GM19023 (cell line): ENCODE measurements around the gene RER1.

Experiments used
- ATAC-seq: cut with Tn5 transposase; IDR thresholded peaks from one replicate; pipeline ENCODE4 v1.9.1; 2021; ENCODE audit warnings: mild to moderate bottlenecking, moderate library complexity; ENCODE audit not compliant: unreplicated experiment

The RER1 gene, protein sequence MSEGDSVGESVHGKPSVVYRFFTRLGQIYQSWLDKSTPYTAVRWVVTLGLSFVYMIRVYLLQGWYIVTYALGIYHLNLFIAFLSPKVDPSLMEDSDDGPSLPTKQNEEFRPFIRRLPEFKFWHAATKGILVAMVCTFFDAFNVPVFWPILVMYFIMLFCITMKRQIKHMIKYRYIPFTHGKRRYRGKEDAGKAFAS

DNA sequence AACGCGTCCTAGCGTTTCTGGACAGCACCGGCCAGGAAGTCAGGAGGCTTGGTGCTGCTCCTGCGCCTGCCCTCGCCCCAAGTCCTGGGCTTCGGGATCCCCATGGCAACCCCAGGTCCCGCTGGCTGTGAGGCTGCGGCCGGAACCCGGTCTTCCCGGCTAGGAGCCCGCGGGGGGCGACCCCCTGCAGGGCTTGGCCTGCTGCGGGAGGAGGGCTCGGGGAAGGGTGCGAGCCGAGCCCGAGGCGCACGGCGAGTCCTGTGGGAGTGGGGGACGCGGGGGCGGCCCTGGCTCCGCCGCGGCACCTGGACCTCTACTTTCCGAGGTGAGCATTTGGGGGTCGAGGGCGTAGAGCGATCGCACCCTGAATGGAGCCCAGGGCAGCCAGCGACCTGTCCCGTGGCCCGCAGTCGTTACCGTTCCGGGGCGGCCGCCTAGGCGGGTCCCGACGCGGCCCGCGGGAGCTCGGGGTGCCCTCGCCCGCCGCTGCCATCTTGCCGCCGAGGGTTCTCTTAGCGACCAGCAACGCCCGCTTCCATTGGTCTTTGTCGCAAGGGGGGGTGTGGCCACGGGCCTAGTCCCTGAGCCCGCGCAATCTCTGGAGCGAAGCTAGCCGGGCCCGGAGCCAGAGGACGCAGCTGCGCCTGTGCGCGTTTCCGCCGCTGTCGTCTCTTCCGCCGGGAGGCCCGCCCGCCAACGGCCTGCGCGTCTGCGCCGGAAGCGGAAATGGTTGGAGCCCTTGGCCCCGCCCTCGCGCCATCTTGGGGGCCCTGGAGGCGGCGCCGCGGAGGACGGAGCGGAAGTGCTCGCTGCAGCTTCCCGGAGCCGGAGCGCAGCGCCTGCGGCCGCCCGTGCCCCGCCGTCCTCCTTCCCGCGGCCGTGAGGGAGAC lies at the start of gene RER1, which contains the start of gene MORN1:
Gene RER1 (plus strand): TSS at position 801 of the 890 bp plus-strand sequence. CDS start 3,950 bp downstream, outside the sequence.
Gene MORN1 (minus strand): TSS at position 514 of the 890 bp plus-strand sequence. CDS start 21 bp downstream, at position 493.
- ATAC-seq, result peak; percentile 92

DNA sequence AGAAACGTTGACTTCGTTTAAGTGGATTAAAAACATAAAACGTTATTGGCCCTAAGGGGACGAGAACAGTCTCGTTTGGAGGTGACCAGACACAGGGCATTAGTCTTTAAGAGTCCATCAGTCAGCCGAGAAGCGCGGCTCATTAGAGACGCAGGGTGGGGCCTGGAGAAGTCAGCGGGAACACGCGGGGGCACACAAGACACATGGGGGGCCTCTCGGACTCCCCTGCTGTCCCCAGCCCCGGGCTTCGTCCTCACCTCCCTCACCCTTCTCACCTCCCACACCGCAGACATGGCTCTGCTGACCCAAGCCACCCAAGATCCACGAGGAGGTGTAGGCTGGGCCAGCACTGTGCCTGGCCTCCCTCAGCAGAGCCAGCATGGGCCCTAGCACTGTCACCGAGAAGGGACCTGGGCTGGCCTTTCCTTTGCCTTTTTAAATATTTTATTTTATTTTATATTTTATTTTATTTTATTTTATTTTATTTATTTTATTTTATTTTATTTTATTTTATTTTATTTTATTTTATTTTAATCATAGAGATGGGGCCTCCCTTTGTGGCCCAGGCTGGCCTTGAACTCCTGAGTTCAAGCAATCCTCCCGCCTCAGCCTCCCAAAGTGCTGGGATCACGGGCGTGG lies 49.1 kb upstream of the RER1 start:
- ATAC-seq, result no peak

DNA sequence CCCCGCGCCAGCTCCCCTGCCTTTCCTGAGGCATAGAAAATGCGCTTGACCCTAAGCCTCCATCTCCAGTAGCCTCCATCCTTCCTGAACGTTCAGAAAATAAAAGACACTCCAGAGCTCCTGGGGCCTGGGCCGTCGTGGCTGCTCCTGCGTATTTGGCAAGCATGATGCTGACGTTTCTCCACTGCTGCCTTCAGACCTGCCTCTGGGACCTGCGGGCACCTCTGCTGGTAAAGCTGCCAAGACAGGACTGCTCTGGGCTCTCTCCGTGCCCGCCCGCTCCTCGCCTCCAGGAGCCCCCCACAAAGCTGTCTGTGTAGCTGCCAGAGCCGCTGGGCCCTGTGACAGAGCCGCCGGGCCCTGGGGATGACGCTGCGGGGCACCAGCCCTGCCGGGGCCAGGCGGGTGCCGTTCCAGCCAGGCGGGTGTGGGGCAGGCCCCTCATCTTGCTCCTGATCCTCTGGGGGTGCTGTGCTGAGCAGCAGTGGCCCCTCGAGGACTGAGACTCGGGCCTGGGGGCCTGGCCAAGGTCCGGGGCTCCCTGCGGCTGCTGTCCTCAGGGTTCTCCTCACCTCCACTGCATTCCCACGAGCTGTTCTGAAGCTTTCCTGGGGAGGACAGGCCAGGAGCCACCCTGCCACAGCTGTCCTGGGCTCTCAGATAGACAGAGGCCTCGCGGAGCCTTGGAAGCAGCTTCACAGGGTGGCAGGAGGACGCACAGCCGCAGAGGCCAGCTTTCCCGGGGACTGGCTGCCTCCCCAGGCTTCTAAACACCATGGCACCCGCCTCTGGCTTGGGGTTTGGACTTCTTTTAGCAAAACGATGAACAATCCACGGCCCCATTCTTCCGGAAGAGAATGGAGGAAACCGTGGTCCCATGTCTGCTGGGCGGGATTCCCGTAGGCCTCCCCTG lies 48.4 kb upstream of the RER1 start:
- no peak for ATAC-seq

DNA sequence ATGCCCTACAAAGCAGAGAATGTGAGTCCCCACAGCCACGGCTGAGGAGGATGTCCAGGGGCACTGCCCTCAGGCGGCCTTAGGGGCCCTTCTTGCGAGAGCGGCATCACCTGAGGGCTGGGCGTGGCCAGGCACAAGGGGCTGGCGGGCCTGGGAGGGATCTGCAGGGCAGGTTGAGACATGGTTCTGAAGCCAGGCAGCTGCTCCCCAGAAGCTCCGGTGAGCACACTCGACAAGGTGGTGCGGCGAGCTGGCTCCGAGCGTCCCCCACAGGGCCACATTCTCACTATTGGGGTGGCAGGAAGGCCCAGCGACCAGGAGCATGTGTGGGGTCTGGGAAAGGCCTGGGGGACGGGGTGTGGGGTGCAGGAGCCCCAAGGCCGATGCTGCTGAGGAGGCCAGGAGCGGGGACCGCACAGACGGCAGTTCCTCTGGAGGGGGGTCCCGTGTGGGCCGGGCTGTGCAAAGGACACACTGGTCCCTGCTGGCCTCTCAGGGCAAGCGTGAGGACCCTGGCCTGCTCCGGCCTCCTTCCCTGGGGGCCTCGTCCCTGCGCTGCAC lies 47.4 kb upstream of the RER1 start:
- no peak for ATAC-seq

DNA sequence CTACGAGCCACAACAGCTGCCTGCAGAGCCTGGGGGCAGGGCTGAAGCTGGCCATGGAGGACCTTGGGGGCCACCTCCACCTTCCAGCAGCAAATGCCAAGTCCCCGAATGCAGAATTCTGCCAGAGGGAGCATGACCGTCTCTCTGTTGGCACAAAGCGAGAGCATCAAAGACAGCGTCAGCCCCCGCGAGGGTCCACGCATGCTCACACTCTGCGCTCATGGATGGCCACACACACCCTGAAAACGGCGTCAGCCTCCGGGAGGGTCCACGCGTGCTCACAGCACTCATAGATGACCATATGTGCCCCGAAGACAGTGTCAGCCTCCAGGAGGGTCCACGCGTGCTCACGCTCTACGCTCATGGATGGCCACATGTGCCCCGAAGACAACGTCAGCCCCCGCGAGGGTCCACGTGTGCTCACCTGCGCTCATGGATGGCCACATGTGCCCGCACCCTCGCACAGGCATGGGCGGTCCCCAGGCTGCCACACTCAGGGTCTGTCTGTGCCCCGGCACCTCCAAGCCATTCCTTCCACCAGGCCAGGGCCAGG lies 46.8 kb upstream of the RER1 start:
- ATAC-seq, result no peak

DNA sequence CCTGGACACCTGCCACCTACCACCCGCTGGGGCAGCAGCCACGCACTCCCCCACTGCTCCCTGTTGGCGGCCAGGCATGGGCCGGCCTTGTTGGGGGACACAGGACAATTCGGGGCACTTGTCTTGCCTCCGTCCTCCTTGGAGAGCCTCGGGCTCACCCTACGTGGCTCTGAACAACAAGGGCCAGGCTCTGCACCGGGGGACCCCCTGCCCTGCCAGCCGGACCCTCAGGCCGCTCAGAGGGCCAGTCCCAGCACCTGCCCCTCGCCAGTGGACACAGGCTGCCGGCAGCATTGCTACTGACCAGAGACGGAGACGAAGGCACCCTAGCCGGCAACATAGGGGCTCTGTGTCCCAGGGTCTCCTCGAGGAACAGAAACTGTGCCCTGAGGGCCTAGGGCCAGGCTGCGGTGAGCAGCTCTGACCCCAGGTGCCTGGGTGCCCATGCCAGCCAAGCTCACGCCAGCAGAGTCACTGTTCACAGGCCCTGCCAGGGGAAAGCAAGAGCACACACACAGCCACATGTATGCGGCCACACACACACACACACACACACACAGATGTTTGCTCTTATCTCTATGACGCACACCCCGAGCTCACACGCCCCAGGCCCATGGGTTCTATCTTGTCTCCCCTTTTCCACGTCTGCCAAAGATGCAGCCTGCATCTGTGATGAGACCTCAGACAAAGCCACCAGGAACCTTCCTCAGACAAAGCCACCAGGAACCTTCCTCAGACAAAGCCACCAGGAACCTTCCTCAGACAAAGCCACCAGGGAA lies 46.2 kb upstream of the RER1 start:
- no peak for ATAC-seq

DNA sequence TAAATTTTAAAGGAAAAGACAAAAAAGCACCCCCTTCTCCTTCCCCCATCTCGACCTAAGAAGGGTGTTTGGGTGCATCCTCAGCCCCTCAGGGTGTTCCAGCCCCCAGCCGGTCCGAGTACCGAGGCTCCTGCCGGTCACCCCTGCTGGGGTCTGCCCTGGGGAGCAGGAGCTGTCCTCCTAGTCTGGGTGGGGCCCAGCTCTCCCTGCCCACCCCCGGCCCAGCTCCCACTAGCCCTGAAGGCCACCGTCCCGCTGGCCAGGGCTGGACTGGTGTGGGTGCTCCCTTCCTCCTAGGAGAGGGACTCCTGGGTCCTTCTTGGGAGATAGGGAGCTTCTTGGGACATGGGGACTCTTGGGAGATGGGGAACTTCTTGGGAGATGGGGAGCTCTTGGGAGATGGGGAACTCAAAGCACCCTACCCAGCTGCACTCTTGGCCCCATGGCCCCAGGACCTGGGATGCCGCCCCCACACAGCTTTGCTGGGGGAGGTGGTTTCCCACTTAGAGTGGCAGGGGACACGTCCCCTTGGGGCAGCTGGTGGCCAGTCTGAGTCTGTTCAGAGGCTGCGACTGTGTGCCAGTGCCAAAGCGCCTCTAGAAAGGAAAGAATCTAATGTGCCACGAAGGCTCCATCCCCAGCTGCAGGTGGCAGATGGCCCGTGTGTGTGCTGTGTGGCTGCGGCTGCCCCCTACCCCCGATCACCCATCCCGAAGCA lies 44.8 kb upstream of the RER1 start:
- no peak for ATAC-seq

DNA sequence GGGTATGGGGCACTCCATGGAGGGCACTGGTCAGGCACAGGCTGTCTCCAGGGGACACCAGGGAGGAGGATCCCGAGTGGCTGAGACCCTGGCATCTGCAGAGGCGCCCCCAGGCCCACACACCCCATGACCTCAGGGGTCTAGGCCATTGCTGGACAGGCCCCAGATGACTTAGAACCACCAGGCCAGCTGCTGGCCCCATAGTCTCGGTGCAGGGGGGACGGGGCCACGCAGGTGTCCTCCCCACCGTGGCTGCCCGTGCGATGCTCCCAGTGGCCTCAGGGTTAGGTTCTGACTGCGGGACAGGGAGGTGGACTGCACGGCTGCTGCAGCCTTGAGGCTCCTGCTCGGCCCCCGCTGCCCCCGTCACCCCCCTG lies 44.2 kb upstream of the RER1 start:
- ATAC-seq, result no peak

DNA sequence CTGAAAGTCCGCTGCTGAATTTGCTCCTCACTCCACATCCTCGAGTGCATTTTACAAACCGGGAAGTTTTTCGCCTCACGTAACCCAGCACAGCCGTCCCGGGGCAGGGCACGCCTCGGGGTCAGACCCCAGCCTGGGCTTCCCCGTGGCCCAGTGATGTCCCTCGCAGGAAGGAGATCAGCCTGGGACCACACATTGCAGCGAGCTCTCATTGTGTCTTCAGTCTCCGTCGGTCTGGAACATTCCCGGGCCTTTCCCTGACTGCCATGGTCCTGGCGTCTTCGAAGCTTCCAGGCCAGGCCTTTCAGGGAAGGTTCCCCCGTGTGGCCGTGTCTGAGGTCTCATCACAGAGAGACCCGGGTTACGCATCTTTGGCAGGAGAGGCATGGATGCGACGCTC lies 43.7 kb upstream of the RER1 start:
- no peak for ATAC-seq

DNA sequence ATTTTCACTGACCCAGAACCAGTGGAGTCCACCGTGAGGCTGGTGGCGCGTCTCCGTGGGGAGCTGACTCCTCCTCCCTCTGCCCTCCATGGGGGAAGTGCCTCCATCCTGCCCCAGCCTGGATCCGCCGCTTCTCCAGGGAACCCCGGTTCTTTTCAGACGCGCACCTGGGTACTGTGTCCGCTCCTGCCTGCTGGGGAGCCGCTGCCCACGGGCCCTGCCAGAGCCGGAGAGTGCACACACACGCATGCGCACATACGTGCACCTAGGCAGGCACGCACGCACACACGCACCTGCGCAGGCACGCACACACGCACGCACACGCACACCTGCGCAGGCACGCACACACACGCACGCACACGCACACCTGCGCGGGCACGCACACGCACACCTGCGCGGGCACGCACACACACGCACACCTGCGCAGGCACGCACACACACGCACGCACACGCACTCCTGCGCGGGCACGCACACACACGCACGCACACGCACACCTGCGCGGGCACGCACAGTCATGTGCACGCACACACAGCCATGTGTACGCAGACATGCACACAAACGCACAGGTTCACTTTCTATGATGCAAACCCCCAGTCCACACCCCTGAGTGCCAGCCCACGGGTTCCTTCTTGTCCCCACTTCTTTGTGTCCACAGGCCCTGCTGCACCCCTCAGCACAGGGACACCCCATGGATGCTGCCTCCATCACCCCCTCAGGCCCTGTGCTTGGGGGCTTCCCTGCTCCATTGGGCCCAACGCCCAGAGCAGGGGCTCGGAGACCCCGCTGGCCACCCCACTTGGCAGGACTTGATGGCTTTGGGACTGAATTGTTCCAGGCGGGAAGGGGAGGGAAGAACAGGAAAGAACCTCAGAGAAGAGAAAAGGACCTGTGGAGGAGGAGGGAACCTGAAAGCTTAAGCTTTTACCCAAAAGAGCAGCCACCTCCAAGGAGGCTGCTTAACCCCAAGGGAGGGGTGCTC lies 43.0 kb upstream of the RER1 start:
- ATAC-seq, result no peak

DNA sequence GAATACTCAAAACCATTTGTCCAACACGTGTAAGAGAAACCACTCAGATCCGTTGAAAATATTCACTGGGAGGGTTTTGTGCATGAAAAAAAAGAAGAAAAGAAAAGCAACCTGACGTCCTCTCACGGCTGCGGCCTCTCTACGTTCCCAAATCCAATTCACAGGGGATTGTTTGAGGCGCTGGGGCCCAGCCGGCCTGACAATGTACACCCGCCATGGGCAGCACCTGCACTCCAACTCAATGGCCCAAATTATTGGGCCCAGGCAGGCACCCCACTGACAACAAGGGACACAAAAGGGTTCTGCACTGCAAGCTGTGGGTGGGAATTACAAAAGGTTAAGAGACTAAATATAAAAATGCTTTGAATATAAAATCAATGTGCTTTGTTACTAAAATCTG lies 41.8 kb upstream of the RER1 start:
- no peak for ATAC-seq

DNA sequence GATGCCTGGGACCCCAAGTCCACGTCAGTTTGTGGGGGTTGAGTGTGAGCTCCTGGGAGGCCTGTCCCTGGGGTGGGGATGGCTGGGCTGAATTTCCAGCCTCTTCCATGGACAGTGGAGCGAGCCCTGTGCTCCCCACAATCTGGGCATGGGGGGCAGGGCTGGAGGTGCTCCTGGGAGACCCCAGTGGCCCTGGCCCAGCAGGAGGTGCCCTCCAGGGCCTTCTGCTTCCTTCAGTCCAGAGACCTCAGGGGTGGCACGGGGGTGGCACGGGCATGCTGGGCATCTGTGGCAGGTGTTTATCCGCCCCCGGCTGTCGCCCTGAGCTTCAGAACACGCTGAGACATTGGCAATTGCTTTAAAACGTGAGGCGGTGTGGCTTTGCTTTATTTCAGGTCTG lies 41.1 kb upstream of the RER1 start:
- ATAC-seq, result no peak

DNA sequence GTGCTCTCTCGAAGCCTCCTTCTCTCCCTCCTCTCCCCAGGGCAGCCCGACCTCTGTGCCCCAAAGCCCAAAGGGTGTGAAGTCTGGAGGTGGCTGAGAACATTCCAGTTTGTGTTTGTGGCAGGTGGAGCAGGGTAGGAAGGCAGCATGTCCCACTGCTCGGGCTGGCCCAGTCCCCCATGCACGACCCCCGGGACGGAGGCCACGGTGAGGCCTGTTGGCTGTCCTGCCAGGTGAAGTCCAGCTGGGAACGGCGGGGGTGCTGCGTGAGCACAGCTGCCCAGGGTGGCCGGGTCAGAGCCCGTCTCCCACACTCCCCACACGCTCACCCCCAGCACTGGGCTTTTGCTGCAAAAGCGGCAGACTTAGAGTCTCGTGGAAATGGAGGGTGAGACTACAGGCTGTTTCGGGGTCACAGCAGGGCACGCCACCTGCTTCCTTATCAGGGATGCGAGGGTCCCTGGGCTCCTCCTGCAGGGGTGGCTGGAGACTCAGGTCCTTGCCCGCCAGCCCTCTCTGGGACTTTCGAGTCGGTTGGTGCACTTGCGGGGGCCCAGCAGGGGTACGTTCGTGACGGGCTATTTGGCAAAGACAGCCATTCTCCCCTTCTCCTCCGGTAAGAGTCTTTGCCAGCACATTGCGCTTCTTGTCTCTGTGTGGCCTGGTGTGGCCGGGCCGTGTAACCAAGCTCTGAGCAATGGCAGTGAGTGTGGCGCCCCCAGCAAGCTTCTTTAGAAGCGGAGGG lies 40.6 kb upstream of the RER1 start:
- no peak for ATAC-seq

DNA sequence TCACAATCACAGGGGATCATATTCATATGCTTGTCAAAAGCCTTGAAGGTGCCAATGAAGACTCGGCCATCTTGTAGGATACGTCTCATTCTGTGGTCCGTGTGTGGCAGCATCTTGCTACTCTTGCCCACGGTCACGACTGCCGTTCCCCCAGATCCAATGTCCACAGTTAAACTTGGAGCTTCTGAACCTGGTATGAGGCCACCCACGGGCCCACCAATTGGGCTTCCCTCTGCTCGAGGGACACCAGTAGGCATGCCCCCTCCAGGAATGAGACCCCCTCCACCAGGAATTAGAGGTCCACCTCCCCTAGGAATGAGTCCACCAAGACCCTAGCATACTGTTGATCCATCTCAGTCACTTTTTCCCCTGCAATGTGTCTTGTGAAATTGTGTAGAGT lies 39.9 kb upstream of the RER1 start:
- no peak for ATAC-seq

DNA sequence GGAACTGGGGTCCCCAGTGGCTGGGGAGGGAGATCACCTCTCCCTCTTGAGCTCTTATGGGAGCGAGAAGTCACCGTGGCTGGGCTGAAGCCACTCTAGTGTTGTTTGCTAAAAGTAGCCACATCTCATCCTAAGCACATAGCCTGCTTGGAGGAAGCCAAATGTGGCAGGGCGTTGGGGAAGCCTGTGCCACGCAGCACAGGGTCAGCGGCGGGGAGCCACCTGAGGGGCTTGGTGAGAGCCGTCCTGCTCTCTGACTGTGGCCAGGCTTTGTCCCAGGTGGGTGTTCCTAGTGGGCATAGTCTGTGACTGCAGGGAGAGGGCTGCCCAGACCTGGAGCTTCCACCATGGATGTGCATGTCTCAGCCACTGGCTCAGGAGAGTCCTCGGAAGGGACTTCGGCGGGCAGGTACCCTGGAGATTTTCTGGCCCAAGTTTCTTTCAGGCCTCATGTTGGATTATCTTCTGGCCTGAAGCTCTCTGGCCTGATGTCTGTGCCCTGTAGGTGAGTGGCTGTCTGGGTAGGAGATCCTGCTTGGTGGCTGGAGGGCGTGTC lies 39.2 kb upstream of the RER1 start:
- no peak for ATAC-seq

DNA sequence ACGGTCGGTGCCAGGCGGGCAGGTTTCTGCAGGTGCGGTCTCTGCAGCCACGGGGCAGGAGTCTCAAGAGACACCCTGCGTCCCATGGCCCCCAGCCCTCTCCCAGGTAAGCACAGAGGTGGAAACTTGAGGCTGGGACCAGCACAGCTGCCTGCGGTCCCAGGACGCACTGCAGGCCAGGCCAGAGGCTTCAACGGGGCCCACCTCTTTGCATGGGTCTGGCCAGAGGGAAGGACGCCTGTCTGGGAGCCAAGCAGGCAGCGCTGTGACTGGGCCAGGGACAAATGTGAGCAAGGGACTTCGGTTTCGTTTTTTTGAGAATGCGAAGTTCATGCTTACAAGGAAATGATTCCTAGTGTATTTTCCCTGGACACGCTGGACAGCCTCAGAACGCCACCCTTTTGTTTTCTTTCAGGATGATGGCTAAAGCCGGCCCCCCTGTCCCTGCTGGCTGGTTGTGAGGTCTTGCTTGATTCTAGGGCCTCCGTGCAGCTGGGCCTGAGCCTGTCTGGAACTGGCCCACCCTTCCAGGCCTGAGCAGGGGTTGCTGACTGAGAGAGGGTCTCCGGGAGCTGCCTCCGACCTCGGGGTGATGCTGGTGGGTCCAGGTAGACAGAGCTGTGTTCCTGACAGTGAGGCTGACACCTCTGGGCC lies 38.6 kb upstream of the RER1 start:
- no peak for ATAC-seq
